ENCODE results near the gene SLC35G6. TPM values are rescaled to one million over a fixed set of nuclear protein-coding genes. Genes with fewer than 3 reads are reported as not detected.

The SLC35G6 gene
- total and polyA plus RNA-seq, 2 of the 13 experiments (the other 11 are each of a cell fraction or from before 2014, with no cell fraction given): 0.07 TPM; not detected in 1

DNA sequence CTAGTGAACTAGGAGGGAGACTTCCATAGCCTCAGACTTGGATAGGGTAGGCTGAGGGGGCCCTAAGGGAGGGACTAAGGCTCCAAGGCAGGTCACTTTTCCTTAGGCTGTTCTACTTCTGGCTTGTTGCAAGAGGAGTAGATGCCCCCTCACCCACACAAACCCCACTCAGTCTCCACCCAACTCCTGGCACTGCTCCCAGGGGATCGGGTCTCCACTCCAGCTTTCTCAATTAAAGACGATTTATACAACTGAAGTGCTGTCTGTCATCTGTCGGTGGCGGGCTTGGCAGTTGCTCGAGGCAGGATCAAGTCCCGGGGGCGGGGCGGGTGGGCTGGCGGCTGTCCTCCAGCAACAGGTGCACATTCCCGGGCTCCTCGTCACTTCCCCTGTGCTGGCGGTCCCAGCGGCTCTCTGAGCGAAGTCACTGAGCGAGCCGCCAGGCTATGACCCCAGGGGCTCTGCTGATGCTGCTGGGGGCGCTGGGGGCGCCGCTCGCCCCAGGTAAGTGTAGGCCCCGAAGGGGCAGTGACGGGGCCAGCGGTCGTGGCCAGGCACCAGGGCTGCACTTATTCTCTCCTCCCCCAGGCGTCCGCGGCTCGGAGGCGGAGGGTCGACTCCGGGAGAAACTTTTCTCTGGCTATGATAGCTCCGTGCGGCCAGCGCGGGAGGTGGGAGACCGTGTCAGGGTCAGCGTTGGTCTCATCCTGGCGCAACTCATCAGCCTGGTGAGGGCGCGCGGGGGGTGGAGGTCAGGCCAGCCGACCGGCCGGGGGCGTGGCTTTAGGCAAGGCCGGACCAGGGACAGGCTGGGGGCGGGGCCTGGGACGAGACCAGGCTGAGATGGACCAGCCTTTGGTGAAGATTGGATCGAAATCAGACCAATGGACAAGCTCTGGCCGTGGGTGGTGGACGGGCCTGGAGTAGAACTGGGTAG lies 36.3 kb upstream of the SLC35G6 start, which contains the start of gene CHRNB1 (continued):
- TF ChIP-seq ZNF496 (CRISPR knock-in tag; IDR thresholded peaks at IDR 0.05; ENCODE audit: insufficient replicate concordance) (no peak), ZNF180 (CRISPR knock-in tag; IDR thresholded peaks at IDR 0.05; ENCODE audit: borderline replicate concordance, low read depth) (no peak), ZBTB3 (CRISPR knock-in tag; IDR thresholded peaks at IDR 0.05; ENCODE audit: borderline replicate concordance, low read depth) (no peak), NFIC (IDR thresholded peaks at IDR 0.05; ENCODE audit: low read length) (no peak), ZMYM4 (CRISPR knock-in tag; IDR thresholded peaks at IDR 0.05) (no peak), MYNN (CRISPR knock-in tag; IDR thresholded peaks at IDR 0.05; ENCODE audit: low read depth) (no peak), ZNF24 (IDR thresholded peaks at IDR 0.05) (no peak), MED1 (CRISPR knock-in tag; IDR thresholded peaks at IDR 0.05) (peak; percentile 37; the same call in 1 of the 2 replicates), SMC3 (IDR thresholded peaks at IDR 0.05; ENCODE audit: low read length) (no peak), JDP2 (CRISPR knock-in tag; IDR thresholded peaks at IDR 0.05; ENCODE audit: borderline replicate concordance) (no peak; the same call in 1 of the 2 replicates), KAT7 (CRISPR knock-in tag; IDR thresholded peaks at IDR 0.05; ENCODE audit: borderline replicate concordance) (peak; percentile 86; the same call in 1 of the 2 replicates), ZFP36L2 (CRISPR knock-in tag; IDR thresholded peaks at IDR 0.05) (no peak), MTF1 (CRISPR knock-in tag; IDR thresholded peaks at IDR 0.05) (no peak), RBAK (CRISPR knock-in tag; IDR thresholded peaks at IDR 0.05) (no peak), FOXM1 (CRISPR knock-in tag; IDR thresholded peaks at IDR 0.05) (no peak), ZNF629 (CRISPR knock-in tag; conservative IDR thresholded peaks at IDR 0.05) (no peak), MXD4 (CRISPR knock-in tag; IDR thresholded peaks at IDR 0.05) (0 out of 2 replicates have a peak, but pooled peaks have one; percentile 58), ZNF10 (CRISPR knock-in tag; IDR thresholded peaks at IDR 0.05; ENCODE audit: borderline replicate concordance, low read depth) (no peak), ZNF550 (CRISPR knock-in tag; IDR thresholded peaks at IDR 0.05; ENCODE audit: borderline replicate concordance) (no peak), KLF13 (CRISPR knock-in tag; IDR thresholded peaks at IDR 0.05) (no peak), ZNF235 (CRISPR knock-in tag; IDR thresholded peaks at IDR 0.05; ENCODE audit: borderline replicate concordance) (0 out of 2 replicates have a peak, but pooled peaks have one; percentile 53), XBP1 (CRISPR knock-in tag; IDR thresholded peaks at IDR 0.05) (no peak)
- TF ChIP-seq, protein P1, sequence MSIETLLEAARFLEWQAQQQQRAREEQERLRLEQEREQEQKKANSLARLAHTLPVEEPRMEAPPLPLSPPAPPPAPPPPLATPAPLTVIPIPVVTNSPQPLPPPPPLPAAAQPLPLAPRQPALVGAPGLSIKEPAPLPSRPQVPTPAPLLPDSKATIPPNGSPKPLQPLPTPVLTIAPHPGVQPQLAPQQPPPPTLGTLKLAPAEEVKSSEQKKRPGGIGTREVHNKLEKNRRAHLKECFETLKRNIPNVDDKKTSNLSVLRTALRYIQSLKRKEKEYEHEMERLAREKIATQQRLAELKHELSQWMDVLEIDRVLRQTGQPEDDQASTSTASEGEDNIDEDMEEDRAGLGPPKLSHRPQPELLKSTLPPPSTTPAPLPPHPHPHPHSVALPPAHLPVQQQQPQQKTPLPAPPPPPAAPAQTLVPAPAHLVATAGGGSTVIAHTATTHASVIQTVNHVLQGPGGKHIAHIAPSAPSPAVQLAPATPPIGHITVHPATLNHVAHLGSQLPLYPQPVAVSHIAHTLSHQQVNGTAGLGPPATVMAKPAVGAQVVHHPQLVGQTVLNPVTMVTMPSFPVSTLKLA (IDR thresholded peaks at IDR 0.05): no peak
- TF ChIP-seq, protein P2, sequence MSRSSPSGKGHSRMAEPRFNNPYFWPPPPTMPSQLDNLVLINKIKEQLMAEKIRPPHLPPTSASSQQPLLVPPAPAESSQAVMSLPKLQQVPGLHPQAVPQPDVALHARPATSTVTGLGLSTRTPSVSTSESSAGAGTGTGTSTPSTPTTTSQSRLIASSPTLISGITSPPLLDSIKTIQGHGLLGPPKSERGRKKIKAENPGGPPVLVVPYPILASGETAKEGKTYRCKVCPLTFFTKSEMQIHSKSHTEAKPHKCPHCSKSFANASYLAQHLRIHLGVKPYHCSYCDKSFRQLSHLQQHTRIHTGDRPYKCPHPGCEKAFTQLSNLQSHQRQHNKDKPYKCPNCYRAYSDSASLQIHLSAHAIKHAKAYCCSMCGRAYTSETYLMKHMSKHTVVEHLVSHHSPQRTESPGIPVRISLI (CRISPR knock-in tag; IDR thresholded peaks at IDR 0.05; ENCODE audit: borderline replicate concordance): no peak
- TF ChIP-seq, protein P3, sequence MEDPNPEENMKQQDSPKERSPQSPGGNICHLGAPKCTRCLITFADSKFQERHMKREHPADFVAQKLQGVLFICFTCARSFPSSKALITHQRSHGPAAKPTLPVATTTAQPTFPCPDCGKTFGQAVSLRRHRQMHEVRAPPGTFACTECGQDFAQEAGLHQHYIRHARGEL (CRISPR knock-in tag; IDR thresholded peaks at IDR 0.05): no peak
- TF ChIP-seq, protein P4, sequence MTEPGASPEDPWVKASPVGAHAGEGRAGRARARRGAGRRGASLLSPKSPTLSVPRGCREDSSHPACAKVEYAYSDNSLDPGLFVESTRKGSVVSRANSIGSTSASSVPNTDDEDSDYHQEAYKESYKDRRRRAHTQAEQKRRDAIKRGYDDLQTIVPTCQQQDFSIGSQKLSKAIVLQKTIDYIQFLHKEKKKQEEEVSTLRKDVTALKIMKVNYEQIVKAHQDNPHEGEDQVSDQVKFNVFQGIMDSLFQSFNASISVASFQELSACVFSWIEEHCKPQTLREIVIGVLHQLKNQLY (CRISPR knock-in tag; IDR thresholded peaks at IDR 0.05): no peak

Data from HepG2 (cell line).